ENCODE results near the gene MC4R.

Gene MC4R

GRCh38 chr18:60322591-60322990, 50.0 kb downstream of the MC4R start:
- no peak for DNase-seq

Measured in MV-4-11 (cell line).